Esophagus squamous epithelium (tissue), 4 donors: ENCODE results near the gene MPC1L.

Experiments
- CTCF ChIP-seq, 6 experiments: fragments of 450-650 bp in 4 of 6; fragments of 200-600 bp in 2 of 6; sonication (generic) in 2 of 6; IDR thresholded peaks; one replicate each; pipeline ENCODE4 v1.5.1; 2016 to 2019; ENCODE audit warnings: antibody characterized with exemption in 6 of 6, mild to moderate bottlenecking in 4 of 6, moderate library complexity in 4 of 6
- POLR2A ChIP-seq, 4 donors: fragments of 450-650 bp; IDR thresholded peaks; one replicate each; pipeline ENCODE4 v1.6.1; 2017; ENCODE audit warnings: antibody characterized with exemption in 4 of 4, mild to moderate bottlenecking in 4 of 4, moderate library complexity in 3 of 4

GRCh38 chrX:40661489-40661888 lies 38.3 kb downstream of the MPC1L start:
- no peak for TF ChIP-seq CTCF (IDR thresholded peaks at IDR 0.05)
- no peak for TF ChIP-seq POLR2A (IDR thresholded peaks at IDR 0.05)
